Myocyte (in vitro differentiated cells): ENCODE measurements around the gene CLIC4. TPM values are rescaled to one million over a fixed set of nuclear protein-coding genes. Genes with fewer than 3 reads are reported as not detected.

Experiments
- total RNA-seq: library from RNA; depleted of rRNA; stranded (reverse); fragments of >200 nt; gene quantifications from 2 replicates; pipeline ENCODE4 v1.2.3, GENCODE V29; 2014

Gene CLIC4
- total RNA-seq, 1 donor from 2014 or later: 910 TPM

Other genes starting within 250 kb of the CLIC4 start
- 0.94 and 2.5 TPM in 2 replicates for gene RCAN3, start 242.6 kb upstream of the CLIC4 start, total RNA-seq
- gene NCMAP, start 189.4 kb upstream of the CLIC4 start, total RNA-seq: not detected in 2 replicates
- 58.6 and 63.5 TPM in 2 replicates for gene SRRM1, start 102.1 kb upstream of the CLIC4 start, total RNA-seq
- not detected in 2 replicates for gene RUNX3, start 184.8 kb downstream of the CLIC4 start, total RNA-seq